Medulla oblongata (tissue), 1 donor: Measurements from ENCODE around the gene NDUFC2.
"Not testable (repeated sequence)": the region's sequence is repeated elsewhere in the genome, so short reads cannot be mapped to it uniquely, and the experiment has no call there.

Source experiments
- DNase-seq: peaks from one replicate; pipeline ENCODE4 v3.0.0-alpha.2; 2015; ENCODE audit errors: extremely low spot score

NDUFC2 gene

GRCh38 chr11:78054971-78055370 lies 24.7 kb downstream of the NDUFC2 start:
- DNase-seq, result no peak

GRCh38 chr11:78050964-78051831 lies 28.5 kb downstream of the NDUFC2 start:
- DNase-seq, result no peak

- DNase-seq, result no peak
Observed at GRCh38 chr11:78049348-78049747, 30.3 kb downstream of the NDUFC2 start.

- DNase-seq, result no peak
Observed at GRCh38 chr11:78048561-78048960, 31.1 kb downstream of the NDUFC2 start.

GRCh38 chr11:78046486-78046854 lies 33.2 kb downstream of the NDUFC2 start:
- no peak for DNase-seq

- peak; percentile 89 for DNase-seq
Observed at GRCh38 chr11:78045851-78046485, 33.7 kb downstream of the NDUFC2 start.

- no peak for DNase-seq
Observed at GRCh38 chr11:78044706-78045105, 35.0 kb downstream of the NDUFC2 start.

- no peak for DNase-seq
Observed at GRCh38 chr11:78041843-78042440, 37.7 kb downstream of the NDUFC2 start.

- not testable (repeated sequence) for DNase-seq
Observed at GRCh38 chr11:78041380-78041719, 38.3 kb downstream of the NDUFC2 start.

GRCh38 chr11:78040691-78041379 lies 38.8 kb downstream of the NDUFC2 start:
- DNase-seq, result no peak

- peak; percentile 74 for DNase-seq
Observed at GRCh38 chr11:78039919-78040671, 39.6 kb downstream of the NDUFC2 start.

- DNase-seq, result no peak
Observed at GRCh38 chr11:78039391-78039918, 40.2 kb downstream of the NDUFC2 start.

- DNase-seq, result no peak
Observed at GRCh38 chr11:78038697-78039313, 40.9 kb downstream of the NDUFC2 start.

- DNase-seq, result no peak
Observed at GRCh38 chr11:78037825-78038620, 41.6 kb downstream of the NDUFC2 start.

- no peak for DNase-seq
Observed at GRCh38 chr11:78037056-78037455, 42.6 kb downstream of the NDUFC2 start.

- no peak for DNase-seq
Observed at GRCh38 chr11:78036313-78036712, 43.3 kb downstream of the NDUFC2 start.

GRCh38 chr11:78034623-78035022 lies 45.0 kb downstream of the NDUFC2 start:
- DNase-seq, result no peak

- no peak for DNase-seq
Observed at GRCh38 chr11:78033040-78033439, 46.6 kb downstream of the NDUFC2 start.

GRCh38 chr11:78032090-78032489 lies 47.6 kb downstream of the NDUFC2 start:
- no peak for DNase-seq

- DNase-seq, result no peak
Observed at GRCh38 chr11:78031629-78032028, 48.0 kb downstream of the NDUFC2 start.
